IMR-90 (cell line): ENCODE data around the gene NFKBIB. TPM values are rescaled to one million over a fixed set of nuclear protein-coding genes. Genes with fewer than 3 reads are reported as not detected.

Experiments used
- ATAC-seq: fragments of 200-7000 bp; cut with Tn5 transposase; 2 replicates; pipeline ENCODE4 v1.9.1; 2020; ENCODE audit warnings: low read depth, mild to moderate bottlenecking, moderate library complexity
- BruUV-seq: library from RNA; stranded (reverse); fragments of 400-500 nt; replicated peaks from 2 replicates; lab custom pipeline; 2021; lab: Mats Ljungman, UMichigan
- CTCF ChIA-PET: fragments of 300-600 bp; formaldehyde crosslinking; extraction: SDS; loops from one replicate; lab custom pipeline; 2021; ENCODE audit warnings: antibody characterized with exemption; lab: Yijun Ruan, JAX
- POLR2A ChIA-PET: fragments of 300-600 bp; sonication (Branson Sonifier 250); formaldehyde crosslinking; loops from one replicate; lab custom pipeline; 2022; ENCODE audit warnings: antibody characterized with exemption; ENCODE audit not compliant: unreplicated experiment; lab: Charles Lee
- DNase-seq: peaks from one replicate; pipeline ENCODE4 v3.0.0; 2013
- H2AFZ ChIP-seq: replicated peaks from 2 replicates; pipeline ENCODE3; 2013; ENCODE audit warnings: low read length, mild to moderate bottlenecking; ENCODE audit not compliant: poor library complexity
- H2AK5ac ChIP-seq: 2 replicates; pipeline ENCODE4 v1.6.1; 2013; ENCODE audit warnings: low read depth, low read length, inconsistent platforms
- H2AK9ac ChIP-seq: replicated peaks from 2 replicates; pipeline ENCODE3; 2013; ENCODE audit warnings: mild to moderate bottlenecking, low read depth, low read length, moderate library complexity; ENCODE audit not compliant: poor library complexity
- H2BK120ac ChIP-seq: 2 replicates; pipeline ENCODE4 v1.6.1; 2013; ENCODE audit warnings: low read depth, low read length, inconsistent platforms
- H2BK15ac ChIP-seq: 3 replicates; pipeline ENCODE4 v1.6.1; 2013; ENCODE audit warnings: low read depth, low read length, inconsistent platforms
- H2BK20ac ChIP-seq: 2 replicates; pipeline ENCODE4 v1.6.1; 2013; ENCODE audit warnings: low read depth, mild to moderate bottlenecking, inconsistent platforms, low read length, moderate library complexity
- H2BK5ac ChIP-seq: 2 replicates; pipeline ENCODE4 v1.6.1; 2013; ENCODE audit warnings: mild to moderate bottlenecking, low read depth, low read length, inconsistent platforms; ENCODE audit not compliant: poor library complexity, severe bottlenecking
- H3K14ac ChIP-seq: replicated peaks from 2 replicates; pipeline ENCODE4 v1.6.1; 2013; ENCODE audit warnings: low read depth, low read length, inconsistent platforms
- H3K18ac ChIP-seq: 2 replicates; pipeline ENCODE4 v1.6.1; 2013; ENCODE audit warnings: low read depth, low read length, control low read depth
- H3K23ac ChIP-seq: 2 replicates; pipeline ENCODE4 v1.6.1; 2013; ENCODE audit warnings: low read depth, low read length, inconsistent platforms
- H3K27ac ChIP-seq: 2 replicates; pipeline ENCODE4 v1.5.1; 2013; ENCODE audit warnings: mild to moderate bottlenecking, control low read depth, low read length; ENCODE audit not compliant: insufficient read depth
- H3K27me3 ChIP-seq: 2 replicates; pipeline ENCODE4 v1.6.1; 2013; ENCODE audit warnings: low read length; ENCODE audit not compliant: control insufficient read depth, insufficient read depth
- H3K36me3 ChIP-seq: 2 replicates; pipeline ENCODE4 v1.6.1; 2013; ENCODE audit warnings: low read length, mixed read lengths; ENCODE audit not compliant: control insufficient read depth, insufficient read depth
- H3K4ac ChIP-seq: 2 replicates; pipeline ENCODE4 v1.6.1; 2013; ENCODE audit warnings: low read depth, low read length, inconsistent platforms
- H3K4me1 ChIP-seq: 2 replicates; pipeline ENCODE4 v1.6.1; 2013; ENCODE audit warnings: low read length, mixed read lengths; ENCODE audit not compliant: control insufficient read depth, insufficient read depth
- H3K4me2 ChIP-seq: 2 replicates; pipeline ENCODE4 v1.6.1; 2013; ENCODE audit warnings: low read depth, mild to moderate bottlenecking, control low read depth, low read length, moderate library complexity
- H3K4me3 ChIP-seq: 2 replicates; pipeline ENCODE4 v1.5.1; 2013; ENCODE audit warnings: low read depth, mild to moderate bottlenecking, control low read depth, low read length, moderate library complexity; ENCODE audit not compliant: insufficient read depth
- H3K56ac ChIP-seq: 2 replicates; pipeline ENCODE4 v1.6.1; 2013; ENCODE audit warnings: low read length, inconsistent platforms; ENCODE audit not compliant: insufficient read depth; ENCODE audit errors: extremely low read depth
- H3K79me1 ChIP-seq, 2 experiments: 2 replicates each; pipeline ENCODE4 v1.6.1; 2013; ENCODE audit warnings: low read length in 2 of 2, inconsistent platforms in 1 of 2, low read depth in 1 of 2
- H3K9ac ChIP-seq: 2 replicates; pipeline ENCODE4 v1.6.1; 2013; ENCODE audit warnings: low read depth, low read length, control low read depth
- H3K9me1 ChIP-seq: 2 replicates; pipeline ENCODE4 v1.6.1; 2013; ENCODE audit warnings: low read length, inconsistent platforms; ENCODE audit not compliant: insufficient read depth
- H3K9me3 ChIP-seq: 2 replicates; pipeline ENCODE4 v1.6.1; 2013; ENCODE audit warnings: low read length; ENCODE audit not compliant: control insufficient read depth, insufficient read depth
- H4K20me1 ChIP-seq: 2 replicates; pipeline ENCODE4 v1.6.1; 2013; ENCODE audit warnings: low read length, inconsistent platforms; ENCODE audit not compliant: insufficient read depth
- H4K5ac ChIP-seq: 2 replicates; pipeline ENCODE4 v1.6.1; 2013; ENCODE audit warnings: mild to moderate bottlenecking, low read depth, low read length, control low read depth
- H4K8ac ChIP-seq, 2 experiments: 2 replicates each; pipeline ENCODE4 v1.6.1; 2013; ENCODE audit warnings: low read depth in 2 of 2, low read length in 2 of 2, control low read depth in 1 of 2, inconsistent platforms in 1 of 2
- H4K91ac ChIP-seq: 2 replicates; pipeline ENCODE4 v1.6.1; 2013; ENCODE audit warnings: low read depth, low read length, inconsistent platforms; ENCODE audit not compliant: insufficient read depth
- RCOR1 ChIP-seq: IDR thresholded peaks from 2 replicates; pipeline ENCODE4 v1.6.1; 2012; ENCODE audit warnings: mild to moderate bottlenecking, low read length, improper control_type of control experiment; ENCODE audit not compliant: insufficient replicate concordance
- WGBS, 2 experiments: methylation state at CpG; one replicate each; pipeline versions ENCODE4 v1.1.5 to v1.1.7; 2013; ENCODE audit warnings: missing lambda C conversion rate in 2 of 2; ENCODE audit not compliant: insufficient read length in 1 of 2; ENCODE audit errors: extremely low coverage in 2 of 2; 5-methylcytosine and 5-hydroxymethylcytosine counted together
- dilution Hi-C: fragments of 300-500 bp; cut with HindIII; formaldehyde crosslinking; loops from one replicate; pipeline ENCODE4 v1.14.3; 2018; ENCODE audit warnings: low sequenced_read_pairs; ENCODE audit not compliant: unreplicated experiment
- in situ Hi-C: fragments of 300-500 bp; cut with MboI; formaldehyde crosslinking; loops from 3 replicates; pipeline ENCODE4 v1.14.3; 2019; ENCODE audit warnings: low sequenced_read_pairs, inconsistent platforms, mixed read lengths
- intact Hi-C: fragments of 100-400 bp; cut with micrococcal nuclease; formaldehyde crosslinking; loops from 2 replicates; pipeline ENCODE4 v1.10.0; 2022
- polyA plus RNA-seq, 3 experiments: library from polyadenylated mRNA; depleted of rRNA; stranded (reverse); fragments of >200 nt; gene quantifications; 2 replicates each; pipeline ENCODE4 v1.2.3, GENCODE V29; 2012; ENCODE audit warnings: low replicate concordance in 1 of 3
- total RNA-seq: library from RNA; depleted of rRNA; stranded (reverse); fragments of >200 nt; gene quantifications from 2 replicates; pipeline ENCODE4 v1.2.3, GENCODE V29; 2012

Gene NFKBIB
- total and polyA plus RNA-seq, 2 of the 4 experiments (the other 2 are of a cell fraction), result 7.5 to 25.5 TPM

GRCh38 chr19:38918526-38918925, 18.8 kb downstream of the NFKBIB start:
- Histone ChIP-seq H2AK5ac (no peak overlapping the region), H4K5ac (no peak overlapping the region), H3K79me1 (no peaks in the 10 kb centered on the region), H3K18ac (no peak overlapping the region), H2AFZ (no peak overlapping the region), H3K9me1 (no peaks in the 10 kb centered on the region), H3K4me1 (no peaks in the 10 kb centered on the region), H3K23ac (no peak overlapping the region), H2BK20ac (no peak overlapping the region), H3K36me3 (peaks cover 8% of the 10 kb centered on the region), H3K9me3 (no peaks in the 10 kb centered on the region), H3K9ac (no peak overlapping the region), H3K56ac (no peak overlapping the region), H2BK5ac (no peak overlapping the region), H3K4ac (no peak overlapping the region), H3K4me3 (no peak overlapping the region), H2BK120ac (no peak overlapping the region), H3K4me2 (no peak overlapping the region), H3K14ac (no peak overlapping the region), H4K20me1 (no peaks in the 10 kb centered on the region; the same call in 1 of the 2 replicates), H4K8ac (no peak overlapping the region), H2BK15ac (no peak overlapping the region), H2AK9ac (no peak overlapping the region), H4K91ac (no peak overlapping the region), H3K27ac (no peak overlapping the region), H3K27me3 (no peaks in the 10 kb centered on the region)
- dilution Hi-C loops, result no loop called here
- ChIA-PET POLR2A (no interaction called here), CTCF (no interaction called here)
- BruUV-seq, result no TSS peak
- ATAC-seq (no peak), DNase-seq (no peak)
- whole genome bisulfite sequencing, 2 experiments, result no CpG with 5 or more reads among the region's 10 CpGs
- TF ChIP-seq RCOR1, result no peak
- intact Hi-C loops, result no loop called here
- in situ Hi-C loops, result loop anchor here (25.0 kb wide), 1 partner anchor 181 kb away; the partner anchor contains the start of gene CAPN12
